ENCODE data around the gene PARVB.

PARVB gene

DNA sequence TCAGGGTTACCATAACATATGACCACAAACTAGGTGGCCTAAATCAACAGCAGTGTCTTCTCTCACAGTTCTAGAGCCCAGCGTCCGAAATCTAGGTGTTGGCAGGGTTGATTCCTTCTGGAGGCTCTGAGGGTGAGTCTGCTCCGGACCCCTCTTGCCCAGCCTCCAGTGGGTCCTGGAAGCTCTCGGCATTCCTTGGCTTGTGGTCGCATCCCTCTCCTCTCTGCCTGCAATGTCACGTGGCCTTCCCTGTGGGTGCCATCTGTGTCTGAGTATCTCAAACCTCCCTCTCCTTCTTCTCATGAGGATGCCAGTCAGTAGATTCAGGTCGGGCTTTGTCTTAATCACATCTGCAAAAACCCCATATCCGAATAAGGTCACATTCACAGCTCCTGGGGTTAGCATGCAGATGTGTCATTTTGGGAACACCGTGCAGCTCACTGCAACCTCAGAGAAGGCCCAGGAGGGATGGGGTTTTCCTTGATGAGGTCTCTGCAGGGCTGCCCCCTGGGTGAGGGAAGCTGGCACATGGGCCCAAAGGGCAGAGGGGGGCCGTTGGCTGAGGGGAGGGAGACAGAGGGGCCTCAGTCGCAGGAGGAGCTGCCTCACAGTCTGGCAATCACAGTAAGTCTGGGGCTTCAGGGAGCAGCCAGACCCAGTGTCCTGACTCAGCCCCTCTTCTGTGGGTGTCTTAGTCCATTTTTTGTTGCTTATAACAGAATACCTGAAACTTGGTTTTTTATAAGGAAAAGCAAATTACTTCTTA lies 197.8 kb downstream of the PARVB start:
- DNase-seq = no peak
